Liver (tissue), 9 donors: ENCODE results near the gene IGFL4. TPM values are rescaled to one million over a fixed set of nuclear protein-coding genes. Genes with fewer than 3 reads are reported as not detected.

Experiments used
- DNase-seq: peaks from one replicate; pipeline ENCODE4 v3.0.0-alpha.2; 2017; ENCODE audit warnings: low spot score
- H3K27ac ChIP-seq, 2 donors: one replicate each; pipeline ENCODE4 v1.7.0; 2013; ENCODE audit warnings: inconsistent platforms in 2 of 2, low read length in 2 of 2, control low read depth in 1 of 2, low read depth in 1 of 2, mild to moderate bottlenecking in 1 of 2
- H3K27me3 ChIP-seq, 4 donors: one replicate each; pipeline versions ENCODE4 v1.6.1 to v1.7.0; 2013; ENCODE audit warnings: low read length in 3 of 4, inconsistent platforms in 1 of 4, mild to moderate bottlenecking in 1 of 4, moderate library complexity in 1 of 4; ENCODE audit not compliant: control insufficient read depth in 4 of 4, insufficient read depth in 4 of 4
- H3K36me3 ChIP-seq, 4 donors: one replicate each; pipeline versions ENCODE4 v1.6.1 to v1.7.0; 2013; ENCODE audit warnings: low read length in 3 of 4, mild to moderate bottlenecking in 3 of 4, low read depth in 1 of 4, moderate library complexity in 1 of 4; ENCODE audit not compliant: control insufficient read depth in 4 of 4, insufficient read depth in 3 of 4
- H3K4me1 ChIP-seq, 4 donors: one replicate each; pipeline versions ENCODE4 v1.6.1 to v1.7.0; 2013; ENCODE audit warnings: low read length in 3 of 4, mild to moderate bottlenecking in 3 of 4, moderate library complexity in 1 of 4; ENCODE audit not compliant: control insufficient read depth in 4 of 4, insufficient read depth in 4 of 4
- H3K4me3 ChIP-seq, 3 donors: one replicate each; pipeline versions ENCODE4 v1.6.1 to v1.7.0; 2013; ENCODE audit warnings: low read length in 3 of 3, control low read depth in 1 of 3, low read depth in 1 of 3, mild to moderate bottlenecking in 1 of 3
- H3K9ac ChIP-seq, 2 donors: one replicate each; pipeline ENCODE4 v1.7.0; 2013; ENCODE audit warnings: low read length in 2 of 2, mild to moderate bottlenecking in 2 of 2, moderate library complexity in 2 of 2, control low read depth in 1 of 2, low read depth in 1 of 2
- H3K9me3 ChIP-seq, 4 donors: one replicate each; pipeline versions ENCODE4 v1.6.1 to v1.7.0; 2013; ENCODE audit warnings: low read length in 3 of 4; ENCODE audit not compliant: control insufficient read depth in 4 of 4
- EGR1 ChIP-seq, 2 donors: IDR thresholded peaks; 2 replicates each; pipeline ENCODE4 v1.6.1; 2016 to 2018; ENCODE audit warnings: antibody characterized with exemption in 2 of 2, low read depth in 2 of 2
- FOXA1 ChIP-seq: IDR thresholded peaks from 2 replicates; pipeline ENCODE4 v1.6.1; 2016; ENCODE audit warnings: antibody characterized with exemption
- FOXA2 ChIP-seq: IDR thresholded peaks from 2 replicates; pipeline ENCODE4 v1.6.1; 2016; ENCODE audit warnings: antibody characterized with exemption
- GABPA ChIP-seq, 2 donors: IDR thresholded peaks in 1 of 2; conservative IDR thresholded peaks in 1 of 2; 2 replicates each; pipeline ENCODE4 v1.6.1; 2016; ENCODE audit warnings: antibody characterized with exemption in 2 of 2, mild to moderate bottlenecking in 1 of 2, moderate library complexity in 1 of 2
- HNF4A ChIP-seq, 2 donors: conservative IDR thresholded peaks; 2 replicates each; pipeline ENCODE4 v1.6.1; 2016; ENCODE audit warnings: antibody characterized with exemption in 2 of 2, mild to moderate bottlenecking in 2 of 2
- HNF4G ChIP-seq: IDR thresholded peaks from 2 replicates; pipeline ENCODE4 v1.6.1; 2016; ENCODE audit warnings: antibody characterized with exemption
- JUND ChIP-seq, 2 donors: IDR thresholded peaks; 2 replicates each; pipeline ENCODE4 v1.6.1; 2016; ENCODE audit warnings: antibody characterized with exemption in 2 of 2
- NR2F2 ChIP-seq: IDR thresholded peaks from 2 replicates; pipeline ENCODE4 v1.6.1; 2016; ENCODE audit warnings: antibody characterized with exemption
- RAD21 ChIP-seq, 2 donors: IDR thresholded peaks; 2 replicates each; pipeline ENCODE4 v1.6.1; 2016; ENCODE audit warnings: antibody characterized with exemption in 2 of 2, mild to moderate bottlenecking in 2 of 2
- RXRA ChIP-seq, 2 donors: IDR thresholded peaks; 2 replicates each; pipeline ENCODE4 v1.6.1; 2017 to 2018; ENCODE audit warnings: antibody characterized with exemption in 2 of 2, mild to moderate bottlenecking in 1 of 2
- SP1 ChIP-seq: IDR thresholded peaks from 2 replicates; pipeline ENCODE4 v1.6.1; 2018; ENCODE audit warnings: antibody characterized with exemption, mild to moderate bottlenecking
- YY1 ChIP-seq: IDR thresholded peaks from 2 replicates; pipeline ENCODE4 v1.6.1; 2016; ENCODE audit warnings: antibody characterized with exemption, mild to moderate bottlenecking
- WGBS: extraction: QIAGEN DNeasy Blood & Tissue Kit; methylation state at CpG from one replicate; pipeline ENCODE4 v1.1.7; 2013; 5-methylcytosine and 5-hydroxymethylcytosine counted together
- polyA plus RNA-seq, 2 donors: library from polyadenylated mRNA; stranded (reverse) in 1 of 2; unstranded in 1 of 2; fragments of 200-250 nt in 1 of 2; fragments of >200 nt in 1 of 2; fragmentation: Nextera tagmentation in 1 of 2; extraction: Ambion mirVana in 1 of 2; gene quantifications; one replicate each; pipeline versions ENCODE4 v1.2.1 to v1.2.3, GENCODE V29; 2013 to 2015
- total RNA-seq, 2 donors: library from RNA; depleted of rRNA; stranded (reverse); fragments of >200 nt; gene quantifications; one replicate each; pipeline ENCODE4 v1.2.3, GENCODE V29; 2014
- TF ChIP-seq, protein P1 (sequence below): IDR thresholded peaks from 2 replicates; pipeline ENCODE4 v1.6.1; 2016; ENCODE audit warnings: antibody characterized with exemption, mild to moderate bottlenecking
- TF ChIP-seq, protein P2 (sequence below): fragments of 150-350 bp; IDR thresholded peaks from 2 replicates; pipeline ENCODE4 v1.5.1; 2017; ENCODE audit warnings: improper control_type of control experiment, low read depth, low read length; ENCODE audit not compliant: missing input control
- TF ChIP-seq, protein P3 (sequence below): IDR thresholded peaks from 2 replicates; pipeline ENCODE4 v1.6.1; 2016; ENCODE audit warnings: antibody characterized with exemption
- TF ChIP-seq, protein P4 (sequence below): IDR thresholded peaks from 2 replicates; pipeline ENCODE4 v1.6.1; 2016; ENCODE audit warnings: antibody characterized with exemption
- donor health status: healthy.
- donor health status: healthy.
- donor health status: healthy.
- donor health status: healthy.
- donor health status: healthy.

Gene IGFL4
- total and polyA plus RNA-seq, 4 donors = not detected

DNA sequence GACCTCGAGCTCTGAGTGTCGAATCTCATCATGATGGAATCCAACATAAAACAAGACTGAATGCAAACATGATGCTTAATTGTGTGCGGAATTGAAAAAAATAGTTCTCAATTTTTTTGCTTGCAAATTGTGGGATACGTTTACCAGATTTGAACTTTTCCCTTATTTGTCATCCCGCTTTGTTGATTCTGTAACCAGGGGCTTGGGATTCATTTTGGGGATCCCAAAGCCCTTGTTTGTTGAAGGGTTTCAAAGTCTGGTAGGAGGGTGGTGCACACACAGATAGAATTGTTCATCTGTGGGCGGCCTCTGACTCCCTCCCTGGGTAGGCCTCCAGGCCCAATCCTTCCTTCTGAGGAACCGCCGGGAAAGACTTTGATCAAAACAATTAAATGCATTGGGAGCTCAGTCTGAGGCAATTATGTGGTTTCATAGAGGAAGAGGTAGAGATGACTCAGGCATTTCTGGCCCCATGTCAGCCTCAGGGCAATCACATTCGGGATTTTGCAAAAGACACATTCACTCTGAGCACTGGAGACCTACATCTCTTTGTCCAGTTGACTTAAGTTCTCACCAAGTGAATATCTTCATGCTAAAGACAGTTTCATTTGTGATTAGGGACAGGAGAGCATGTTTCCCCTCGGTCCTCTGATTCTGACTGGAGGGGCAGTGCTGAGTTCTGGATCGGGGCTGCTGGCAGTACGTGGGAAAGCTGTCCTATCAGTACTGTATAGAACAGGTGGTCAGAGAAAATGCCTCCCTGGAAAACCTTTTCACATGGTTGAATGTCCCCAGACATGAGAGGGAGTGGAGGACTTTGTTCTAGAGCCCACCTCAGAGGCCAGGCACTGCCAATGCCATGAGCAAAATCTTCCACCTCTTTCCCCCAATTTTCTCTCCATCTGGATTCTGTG, 27.8 kb upstream of the IGFL4 start:
- no peaks in the 10 kb centered on the region for H3K4me1 ChIP-seq
- 74% methylated on average over 12 of the region's 12 CpGs for WGBS
- no peak overlapping the region for H3K27ac ChIP-seq
- no peak overlapping the region for H3K9ac ChIP-seq
- H3K4me3 ChIP-seq = no peak overlapping the region
- H3K9me3 ChIP-seq = no peaks in the 10 kb centered on the region
- TF ChIP-seq HNF4A (conservative IDR thresholded peaks at IDR 0.05) (no peak), HNF4G (no peak), RXRA (IDR thresholded peaks at IDR 0.05) (no peak), EGR1 (IDR thresholded peaks at IDR 0.05; ENCODE audit: low read depth in 2 of 2) (no peak), SP1 (no peak), GABPA (IDR thresholded peaks at IDR 0.05 in 1 of 2, conservative IDR thresholded peaks at IDR 0.05 in 1 of 2) (no peak)
- TF ChIP-seq, protein P1, sequence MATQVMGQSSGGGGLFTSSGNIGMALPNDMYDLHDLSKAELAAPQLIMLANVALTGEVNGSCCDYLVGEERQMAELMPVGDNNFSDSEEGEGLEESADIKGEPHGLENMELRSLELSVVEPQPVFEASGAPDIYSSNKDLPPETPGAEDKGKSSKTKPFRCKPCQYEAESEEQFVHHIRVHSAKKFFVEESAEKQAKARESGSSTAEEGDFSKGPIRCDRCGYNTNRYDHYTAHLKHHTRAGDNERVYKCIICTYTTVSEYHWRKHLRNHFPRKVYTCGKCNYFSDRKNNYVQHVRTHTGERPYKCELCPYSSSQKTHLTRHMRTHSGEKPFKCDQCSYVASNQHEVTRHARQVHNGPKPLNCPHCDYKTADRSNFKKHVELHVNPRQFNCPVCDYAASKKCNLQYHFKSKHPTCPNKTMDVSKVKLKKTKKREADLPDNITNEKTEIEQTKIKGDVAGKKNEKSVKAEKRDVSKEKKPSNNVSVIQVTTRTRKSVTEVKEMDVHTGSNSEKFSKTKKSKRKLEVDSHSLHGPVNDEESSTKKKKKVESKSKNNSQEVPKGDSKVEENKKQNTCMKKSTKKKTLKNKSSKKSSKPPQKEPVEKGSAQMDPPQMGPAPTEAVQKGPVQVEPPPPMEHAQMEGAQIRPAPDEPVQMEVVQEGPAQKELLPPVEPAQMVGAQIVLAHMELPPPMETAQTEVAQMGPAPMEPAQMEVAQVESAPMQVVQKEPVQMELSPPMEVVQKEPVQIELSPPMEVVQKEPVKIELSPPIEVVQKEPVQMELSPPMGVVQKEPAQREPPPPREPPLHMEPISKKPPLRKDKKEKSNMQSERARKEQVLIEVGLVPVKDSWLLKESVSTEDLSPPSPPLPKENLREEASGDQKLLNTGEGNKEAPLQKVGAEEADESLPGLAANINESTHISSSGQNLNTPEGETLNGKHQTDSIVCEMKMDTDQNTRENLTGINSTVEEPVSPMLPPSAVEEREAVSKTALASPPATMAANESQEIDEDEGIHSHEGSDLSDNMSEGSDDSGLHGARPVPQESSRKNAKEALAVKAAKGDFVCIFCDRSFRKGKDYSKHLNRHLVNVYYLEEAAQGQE = no peak
- TF ChIP-seq, protein P2, sequence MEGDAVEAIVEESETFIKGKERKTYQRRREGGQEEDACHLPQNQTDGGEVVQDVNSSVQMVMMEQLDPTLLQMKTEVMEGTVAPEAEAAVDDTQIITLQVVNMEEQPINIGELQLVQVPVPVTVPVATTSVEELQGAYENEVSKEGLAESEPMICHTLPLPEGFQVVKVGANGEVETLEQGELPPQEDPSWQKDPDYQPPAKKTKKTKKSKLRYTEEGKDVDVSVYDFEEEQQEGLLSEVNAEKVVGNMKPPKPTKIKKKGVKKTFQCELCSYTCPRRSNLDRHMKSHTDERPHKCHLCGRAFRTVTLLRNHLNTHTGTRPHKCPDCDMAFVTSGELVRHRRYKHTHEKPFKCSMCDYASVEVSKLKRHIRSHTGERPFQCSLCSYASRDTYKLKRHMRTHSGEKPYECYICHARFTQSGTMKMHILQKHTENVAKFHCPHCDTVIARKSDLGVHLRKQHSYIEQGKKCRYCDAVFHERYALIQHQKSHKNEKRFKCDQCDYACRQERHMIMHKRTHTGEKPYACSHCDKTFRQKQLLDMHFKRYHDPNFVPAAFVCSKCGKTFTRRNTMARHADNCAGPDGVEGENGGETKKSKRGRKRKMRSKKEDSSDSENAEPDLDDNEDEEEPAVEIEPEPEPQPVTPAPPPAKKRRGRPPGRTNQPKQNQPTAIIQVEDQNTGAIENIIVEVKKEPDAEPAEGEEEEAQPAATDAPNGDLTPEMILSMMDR = no peak
- TF ChIP-seq, protein P3, sequence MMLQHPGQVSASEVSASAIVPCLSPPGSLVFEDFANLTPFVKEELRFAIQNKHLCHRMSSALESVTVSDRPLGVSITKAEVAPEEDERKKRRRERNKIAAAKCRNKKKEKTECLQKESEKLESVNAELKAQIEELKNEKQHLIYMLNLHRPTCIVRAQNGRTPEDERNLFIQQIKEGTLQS = no peak
- H3K27me3 ChIP-seq = peaks cover 0 to 7% (median 3%) of the 10 kb centered on the region in 4 donors
- no peak for DNase-seq
- H3K36me3 ChIP-seq = no peaks in the 10 kb centered on the region

DNA sequence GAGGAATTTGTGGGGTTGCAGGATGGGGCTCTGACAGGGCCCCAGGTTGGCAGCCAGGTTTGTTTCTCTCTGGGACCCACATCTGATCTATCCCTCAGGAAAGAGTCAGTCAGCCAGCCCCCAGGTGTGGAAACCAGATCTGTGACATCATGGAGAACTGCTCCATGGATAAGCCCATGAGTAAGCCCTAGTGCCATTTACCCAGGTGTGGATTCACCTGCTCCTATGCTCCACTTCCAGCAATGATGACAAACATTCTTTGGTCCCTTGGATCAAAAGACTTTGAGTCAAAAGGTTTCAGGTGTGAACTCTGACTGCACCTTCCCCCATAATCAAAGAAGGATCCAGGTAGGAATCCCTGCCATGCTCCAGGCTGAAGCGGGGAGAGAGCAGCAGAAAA, 26.9 kb upstream of the IGFL4 start:
- no peaks in the 10 kb centered on the region for H3K36me3 ChIP-seq
- no peak overlapping the region for H3K27ac ChIP-seq
- H3K4me3 ChIP-seq = no peak overlapping the region
- H3K4me1 ChIP-seq = no peaks in the 10 kb centered on the region
- no peaks in the 10 kb centered on the region for H3K9me3 ChIP-seq
- no peak overlapping the region for H3K9ac ChIP-seq
- H3K27me3 ChIP-seq = peaks cover 0 to 9% (median 3%) of the 10 kb centered on the region in 4 donors
- 84% methylated on average over 1 of the region's 1 CpG for WGBS
- no peak for DNase-seq
- TF ChIP-seq JUND (IDR thresholded peaks at IDR 0.05) (no peak), EGR1 (IDR thresholded peaks at IDR 0.05; ENCODE audit: low read depth in 2 of 2) (no peak), RAD21 (IDR thresholded peaks at IDR 0.05) (no peak), FOXA2 (no peak), RXRA (IDR thresholded peaks at IDR 0.05) (no peak), HNF4G (no peak), FOXA1 (no peak), GABPA (IDR thresholded peaks at IDR 0.05 in 1 of 2, conservative IDR thresholded peaks at IDR 0.05 in 1 of 2) (no peak), NR2F2 (no peak), HNF4A (conservative IDR thresholded peaks at IDR 0.05) (no peak), YY1 (no peak), SP1 (no peak)
- TF ChIP-seq, protein P3 = no peak
- TF ChIP-seq, protein P1 = no peak
- TF ChIP-seq, protein P4, sequence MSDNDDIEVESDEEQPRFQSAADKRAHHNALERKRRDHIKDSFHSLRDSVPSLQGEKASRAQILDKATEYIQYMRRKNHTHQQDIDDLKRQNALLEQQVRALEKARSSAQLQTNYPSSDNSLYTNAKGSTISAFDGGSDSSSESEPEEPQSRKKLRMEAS = no peak
- TF ChIP-seq, protein P2 = no peak
